Measurements from ENCODE around the gene MAML2. TPM values are rescaled to one million over a fixed set of nuclear protein-coding genes. Genes with fewer than 3 reads are reported as not detected.
"Not testable (repeated sequence)": the region's sequence is repeated elsewhere in the genome, so short reads cannot be mapped to it uniquely, and the experiment has no call there.

MAML2 gene
- total RNA-seq, 2 experiments from 2014 or later: 11.8 to 12.5 TPM

GRCh38 chr11:96272529-96273222 is 70.3 kb downstream of the MAML2 start:
- H3K9me3 Mint-ChIP-seq: peaks cover 21% of the 10 kb centered on the region
- POLR2A ChIA-PET: no interaction called here
- no peak overlapping the region for H3K4me3 Mint-ChIP-seq
- ATAC-seq (peak; percentile 65), DNase-seq (no peak)
- intact Hi-C loops (cut with micrococcal nuclease): no loop called here
- CTCF ChIA-PET: interaction anchor here (0.7 kb wide), 1 partner anchor 437 kb away, joined by 3 read pairs; no protein-coding TSS in a partner anchor
- peaks cover 45% of the 10 kb centered on the region for H3K36me3 Mint-ChIP-seq (ENCODE audit: low read depth)
- peaks cover 63% of the 10 kb centered on the region for H3K4me1 Mint-ChIP-seq (ENCODE audit: low read depth)
- peak overlapping the region; percentile 71 for H3K27ac Mint-ChIP-seq
- H3K27me3 Mint-ChIP-seq: no peaks in the 10 kb centered on the region
- no peak for TF ChIP-seq CTCF (IDR thresholded peaks at IDR 0.05)

GRCh38 chr11:96271777-96272176 is 71.2 kb downstream of the MAML2 start:
- intact Hi-C loops (cut with micrococcal nuclease): no loop called here
- Mint-ChIP-seq H3K9me3 (peaks cover 21% of the 10 kb centered on the region), H3K4me1 (ENCODE audit: low read depth) (peaks cover 70% of the 10 kb centered on the region), H3K27me3 (no peaks in the 10 kb centered on the region), H3K27ac (peak overlapping the region; percentile 47), H3K36me3 (ENCODE audit: low read depth) (peaks cover 43% of the 10 kb centered on the region), H3K4me3 (no peak overlapping the region)
- ChIA-PET POLR2A (no interaction called here), CTCF (no interaction called here)
- DNase-seq (no peak), ATAC-seq (no peak)
- no peak for TF ChIP-seq CTCF (IDR thresholded peaks at IDR 0.05)

- POLR2A ChIA-PET: interaction anchor here (1.2 kb wide), 1 partner anchor 9 kb away, joined by 3 read pairs; no protein-coding TSS in a partner anchor
- intact Hi-C loops (cut with micrococcal nuclease); DNase-seq; H3K27me3 Mint-ChIP-seq; H3K4me3 Mint-ChIP-seq; ATAC-seq: not testable (repeated sequence)
- Mint-ChIP-seq H3K36me3 (ENCODE audit: low read depth) (peaks cover 45% of the 10 kb centered on the region), H3K9me3 (peaks cover 21% of the 10 kb centered on the region), H3K27ac (peak overlapping the region; percentile 47), H3K4me1 (ENCODE audit: low read depth) (peaks cover 72% of the 10 kb centered on the region)
- CTCF ChIA-PET: interaction anchor here (1.0 kb wide), 1 partner anchor 82 kb away, joined by 3 read pairs; no protein-coding TSS in a partner anchor
Observed at GRCh38 chr11:96271352-96271751, 71.6 kb downstream of the MAML2 start.

- Mint-ChIP-seq H3K4me1 (ENCODE audit: low read depth) (peaks cover 89% of the 10 kb centered on the region), H3K27ac (peak overlapping the region; percentile 90), H3K9me3 (peaks cover 21% of the 10 kb centered on the region), H3K36me3 (ENCODE audit: low read depth) (peaks cover 40% of the 10 kb centered on the region)
- H3K27me3 Mint-ChIP-seq; DNase-seq; intact Hi-C loops (cut with micrococcal nuclease); H3K4me3 Mint-ChIP-seq; ATAC-seq: not testable (repeated sequence)
- ChIA-PET CTCF (interaction anchor here (1.1 kb wide), 1 partner anchor 75 kb away, joined by 4 read pairs; the partner anchor contains the start of gene MAML2), POLR2A (interaction anchor here (1.6 to 3.6 kb wide), 2 partner anchors 11 to 12 kb away, joined by 5 to 14 read pairs; no protein-coding TSS in a partner anchor)
Observed at GRCh38 chr11:96268527-96268926, 74.5 kb downstream of the MAML2 start.

GRCh38 chr11:96267496-96268032 is 75.4 kb downstream of the MAML2 start:
- Mint-ChIP-seq H3K36me3 (ENCODE audit: low read depth) (peaks cover 39% of the 10 kb centered on the region), H3K27ac (peak overlapping the region; percentile 90), H3K27me3 (no peaks in the 10 kb centered on the region), H3K9me3 (peaks cover 21% of the 10 kb centered on the region), H3K4me1 (ENCODE audit: low read depth) (peaks cover 89% of the 10 kb centered on the region), H3K4me3 (peak overlapping the region; percentile 58)
- ChIA-PET POLR2A (interaction anchor here (0.6 to 3.6 kb wide), 12 partner anchors 11 to 428 kb away, joined by 3 to 14 read pairs (median 4); no protein-coding TSS in a partner anchor), CTCF (interaction anchor here (0.7 to 1.8 kb wide), 7 partner anchors 11 to 126 kb away, joined by 3 to 11 read pairs (median 4); partner anchors contain the start of gene MAML2)
- ATAC-seq (peak; percentile 98), DNase-seq (peak; percentile 79)
- intact Hi-C loops (cut with micrococcal nuclease): no loop called here
- TF ChIP-seq CTCF (IDR thresholded peaks at IDR 0.05): no peak

All from activated CD8-positive, alpha-beta T cell treated with anti-CD3 and anti-CD28 coated beads for 36 hours (primary cell).